HepG2 (cell line): ENCODE data around the gene NKX1-2. TPM values are rescaled to one million over a fixed set of nuclear protein-coding genes. Genes with fewer than 3 reads are reported as not detected.
A peak's percentile ranks its signal among the peaks of the same experiment; 100 is the strongest.

Source experiments
- CC2D1A ChIP-seq: sonication (generic); formaldehyde crosslinking; IDR thresholded peaks from 2 replicates; pipeline ENCODE4 v1.8.1; 2023; ENCODE audit warnings: mild to moderate bottlenecking, missing genetic modification reagents
- CSRNP2 ChIP-seq: sonication (generic); formaldehyde crosslinking; conservative IDR thresholded peaks from 2 replicates; pipeline ENCODE4 v1.8.0; 2022; ENCODE audit warnings: low read depth, missing genetic modification reagents
- DRAP1 ChIP-seq: IDR thresholded peaks from 2 replicates; pipeline ENCODE4 v1.6.1; 2016; ENCODE audit warnings: missing genetic modification reagents, missing compliant biosample characterization
- GATAD2A ChIP-seq: IDR thresholded peaks from 2 replicates; pipeline ENCODE4 v1.6.1; 2016
- NRL ChIP-seq: sonication (generic); formaldehyde crosslinking; IDR thresholded peaks from 2 replicates; pipeline ENCODE4 v1.5.0; 2020; ENCODE audit warnings: missing genetic modification reagents, mild to moderate bottlenecking, moderate library complexity, borderline replicate concordance
- PREB ChIP-seq: sonication (generic); formaldehyde crosslinking; IDR thresholded peaks from 2 replicates; pipeline ENCODE4 v1.4.0; 2020; ENCODE audit warnings: missing genetic modification reagents
- REST ChIP-seq, 2 experiments: IDR thresholded peaks; 2 replicates each; pipeline ENCODE4 v1.6.1; 2011 to 2012; ENCODE audit warnings: low read length in 2 of 2, borderline replicate concordance in 1 of 2, low read depth in 1 of 2, mild to moderate bottlenecking in 1 of 2, moderate library complexity in 1 of 2
- SOX6 ChIP-seq, 2 experiments: fragments of 450-650 bp in 1 of 2; sonication (generic) in 1 of 2; formaldehyde crosslinking in 1 of 2; IDR thresholded peaks; 2 replicates each; pipeline versions ENCODE4 v1.4.0 to v1.6.1; 2017 to 2020; ENCODE audit warnings: antibody characterized with exemption in 1 of 2, mild to moderate bottlenecking in 1 of 2, missing genetic modification reagents in 1 of 2
- TEAD2 ChIP-seq: sonication (generic); formaldehyde crosslinking; IDR thresholded peaks from 2 replicates; pipeline ENCODE4 v1.9.0; 2021; ENCODE audit warnings: missing genetic modification reagents
- ZBTB25 ChIP-seq: IDR thresholded peaks from 2 replicates; pipeline ENCODE4 v1.6.1; 2018; ENCODE audit warnings: missing genetic modification reagents
- ZNF609 ChIP-seq: sonication (generic); formaldehyde crosslinking; IDR thresholded peaks from 2 replicates; pipeline ENCODE4 v1.4.0; 2020; ENCODE audit warnings: mild to moderate bottlenecking, missing genetic modification reagents, borderline replicate concordance
- ZNF775 ChIP-seq: sonication (generic); formaldehyde crosslinking; IDR thresholded peaks from 2 replicates; pipeline ENCODE4 v1.4.0; 2020; ENCODE audit warnings: missing genetic modification reagents, mild to moderate bottlenecking, moderate library complexity, borderline replicate concordance
- ZSCAN9 ChIP-seq: IDR thresholded peaks from 2 replicates; pipeline ENCODE4 v1.6.1; 2016; ENCODE audit warnings: borderline replicate concordance
- polyA plus RNA-seq, 8 experiments: library from polyadenylated mRNA; depleted of rRNA in 3 of 8; stranded (reverse) in 7 of 8; unstranded in 1 of 8; fragments of >200 nt; fragmentation: Illumina TruSeq in 4 of 8; extraction: Trizol in 4 of 8; gene quantifications; 2 replicates each; pipeline versions ENCODE4 v1.2.1 to v1.2.3, GENCODE V29; 2011 to 2016; ENCODE audit warnings: low read depth in 4 of 8, missing spikeins in 1 of 8, mixed read lengths in 1 of 8; ENCODE audit not compliant: insufficient read depth in 1 of 8
- total RNA-seq, 5 experiments: library from RNA; depleted of rRNA; stranded (reverse); fragments of >200 nt; fragmentation: Illumina TruSeq; extraction: Trizol; gene quantifications; 2 replicates each; pipeline ENCODE4 v1.2.3, GENCODE V29; 2016; ENCODE audit warnings: low read depth in 1 of 5

NKX1-2 gene
- total and polyA plus RNA-seq, 2 of the 13 experiments (the other 11 are each of a cell fraction or from before 2014, with no cell fraction given) = not detected

GRCh38 chr10:124476043-124476725, 26.3 kb upstream of the NKX1-2 start (continued):
- TF ChIP-seq ZNF609 (CRISPR knock-in tag) = peak; percentile 59; the same call in 1 of the 2 replicates
- TF ChIP-seq PREB (CRISPR knock-in tag) = no peak
- TF ChIP-seq NRL = peak; percentile 29; the same call in 1 of the 2 replicates
- no peak for TF ChIP-seq ZSCAN9 (CRISPR knock-in tag)
- TF ChIP-seq CC2D1A (CRISPR knock-in tag) = no peak
- no peak for TF ChIP-seq REST (IDR thresholded peaks at IDR 0.05; ENCODE audit: borderline replicate concordance in 1 of 2, low read depth in 1 of 2, low read length in 2 of 2)
- TF ChIP-seq ZBTB25 (CRISPR knock-in tag) = 0 out of 2 replicates have a peak, but pooled peaks have one; percentile 23
- peak; percentile 73; the same call in 1 of the 2 replicates for TF ChIP-seq GATAD2A (CRISPR knock-in tag)
- no peak for TF ChIP-seq SOX6 (IDR thresholded peaks at IDR 0.05)
- TF ChIP-seq SOX6 (CRISPR knock-in tag; IDR thresholded peaks at IDR 0.05) = peak; percentile 60; the same call in 1 of the 2 replicates
- TF ChIP-seq DRAP1 = 0 out of 2 replicates have a peak, but pooled peaks have one; percentile 49
- TF ChIP-seq TEAD2 (CRISPR knock-in tag) = no peak
- no peak for TF ChIP-seq ZNF775 (CRISPR knock-in tag)
- TF ChIP-seq CSRNP2 (CRISPR knock-in tag) = no peak
